Fibroblast of skin of left biceps (primary cell): ENCODE measurements around the gene DLD.
"Not testable (repeated sequence)": the region's sequence is repeated elsewhere in the genome, so short reads cannot be mapped to it uniquely, and the experiment has no call there.

Experiments
- DNase-seq, 2 experiments: peaks; one replicate each; pipeline ENCODE4 v3.0.0-alpha.2; 2013; ENCODE audit warnings: low read depth in 2 of 2

The DLD gene

GRCh38 chr7:107915541-107915940 is 24.6 kb downstream of the DLD start:
- DNase-seq = no peak

DNA sequence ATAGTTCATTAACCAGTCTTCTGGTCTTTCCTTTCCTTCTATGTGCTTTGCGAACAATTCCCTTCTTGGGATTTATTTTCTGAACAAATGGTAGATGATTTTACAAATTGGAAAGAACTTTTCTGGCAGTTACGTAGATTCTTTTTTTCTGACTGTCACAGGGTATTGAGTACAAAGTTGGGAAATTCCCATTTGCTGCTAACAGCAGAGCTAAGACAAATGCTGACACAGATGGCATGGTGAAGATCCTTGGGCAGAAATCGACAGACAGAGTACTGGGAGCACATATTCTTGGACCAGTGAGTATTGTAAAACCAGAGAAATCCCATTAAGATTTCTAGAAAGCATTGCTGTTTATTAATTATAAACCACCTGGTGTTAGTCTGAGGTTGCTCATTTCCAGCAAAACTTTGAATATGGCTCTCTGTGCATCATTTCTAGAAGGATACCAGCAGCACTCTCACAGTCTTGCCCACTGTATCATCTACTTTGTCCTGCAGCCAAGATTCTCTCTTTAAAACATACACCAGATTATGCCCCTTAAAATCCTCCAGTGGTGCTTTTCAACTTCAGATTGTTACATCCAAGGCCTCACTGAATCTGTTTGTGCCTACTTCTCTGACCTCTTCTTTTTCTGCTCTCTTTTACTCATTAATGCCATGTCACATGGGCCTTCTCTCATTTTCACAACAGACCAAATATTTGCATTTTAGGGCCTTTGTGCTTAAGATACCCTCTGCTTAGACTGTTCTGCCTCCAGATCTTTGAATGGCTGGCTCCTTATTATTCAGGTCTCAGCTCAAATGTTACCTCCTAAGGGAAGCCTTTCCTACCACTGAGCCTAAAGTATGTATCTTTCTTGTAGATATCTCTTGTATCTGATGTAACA is 27.0 kb downstream of the DLD start:
- DNase-seq = no peak

DNA sequence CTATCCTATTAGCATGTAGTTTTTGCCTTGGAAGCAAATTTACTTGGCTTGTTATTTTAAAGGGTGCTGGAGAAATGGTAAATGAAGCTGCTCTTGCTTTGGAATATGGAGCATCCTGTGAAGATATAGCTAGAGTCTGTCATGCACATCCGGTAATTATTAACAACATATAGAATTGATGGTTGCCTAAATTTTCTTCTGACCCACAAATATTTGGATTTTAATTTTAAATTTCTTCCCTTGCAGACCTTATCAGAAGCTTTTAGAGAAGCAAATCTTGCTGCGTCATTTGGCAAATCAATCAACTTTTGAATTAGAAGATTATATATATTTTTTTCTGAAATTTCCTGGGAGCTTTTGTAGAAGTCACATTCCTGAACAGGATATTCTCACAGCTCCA is 28.0 kb downstream of the DLD start:
- DNase-seq = no peak

GRCh38 chr7:107920048-107920772 is 29.2 kb downstream of the DLD start:
- DNase-seq = no peak

DNA sequence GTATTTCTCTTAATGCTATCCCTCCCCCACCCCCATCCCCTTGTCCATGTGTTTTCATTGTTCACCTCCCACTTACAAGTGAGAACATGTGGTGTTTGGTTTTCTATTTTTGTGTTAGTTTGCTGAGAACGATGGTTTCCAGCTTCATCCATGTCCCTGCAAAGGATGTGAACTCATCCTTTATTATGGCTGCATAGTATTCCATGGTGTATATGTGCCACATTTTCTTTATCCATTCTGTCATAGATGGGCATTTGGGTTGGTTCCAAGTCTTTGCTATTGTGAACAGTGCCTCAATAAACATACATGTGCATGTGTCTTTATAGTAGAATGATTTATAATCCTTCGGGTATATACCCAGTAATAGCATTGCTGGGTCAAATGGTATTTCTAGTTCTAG is 30.8 kb downstream of the DLD start:
- DNase-seq = not testable (repeated sequence)

DNA sequence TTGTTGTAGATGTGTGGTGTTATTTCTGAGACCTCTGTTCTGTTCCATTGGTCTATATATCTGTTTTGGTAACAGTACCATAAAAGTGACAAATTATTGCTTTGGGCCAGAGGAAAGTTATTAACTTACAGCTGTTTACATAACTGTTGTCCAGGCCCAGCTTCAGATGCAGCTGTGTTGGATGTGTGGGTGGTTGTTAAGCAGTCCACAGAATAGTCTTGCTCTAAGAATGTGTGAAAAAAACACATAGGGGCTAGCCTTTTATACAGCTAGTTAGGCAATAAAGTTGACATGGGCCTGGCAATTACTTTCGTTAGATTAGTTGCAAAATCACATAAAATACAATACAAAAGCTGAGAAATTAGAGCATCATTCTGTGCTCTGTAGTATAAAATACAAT is 31.9 kb downstream of the DLD start:
- DNase-seq = no peak

DNA sequence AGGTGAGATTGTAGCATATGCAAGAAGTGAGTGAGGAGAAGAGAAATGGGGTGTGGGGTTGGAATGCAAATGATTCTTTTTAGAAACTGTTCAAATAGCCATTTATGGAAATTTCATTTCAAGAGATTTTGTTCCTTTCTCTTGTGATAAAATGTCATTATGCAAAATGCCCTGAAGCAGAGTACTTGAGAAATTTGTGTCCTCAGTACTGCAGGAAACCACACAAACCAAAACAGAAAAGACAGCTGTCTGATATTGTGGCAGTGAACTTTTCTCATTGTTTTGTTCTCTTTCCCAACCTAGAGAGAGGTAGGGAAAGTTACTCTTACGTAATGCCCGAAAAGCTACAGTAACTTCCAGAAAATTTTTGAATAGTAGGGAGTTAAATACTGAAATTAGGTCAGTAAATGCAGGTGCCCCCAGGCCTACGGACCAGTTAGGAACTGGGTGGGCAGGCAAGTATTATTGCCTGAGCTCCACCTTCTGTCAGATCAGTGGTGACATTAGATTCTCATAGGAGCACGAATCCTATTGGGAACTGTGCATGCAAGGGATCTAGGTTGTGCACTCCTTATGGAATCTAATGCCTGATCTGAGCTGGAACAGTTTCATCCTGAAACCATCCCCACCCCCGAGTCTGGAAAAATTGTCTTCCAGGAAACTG is 34.0 kb downstream of the DLD start:
- DNase-seq = no peak

- DNase-seq = no peak
Measured at GRCh38 chr7:107926481-107926880, 35.5 kb downstream of the DLD start.

DNA sequence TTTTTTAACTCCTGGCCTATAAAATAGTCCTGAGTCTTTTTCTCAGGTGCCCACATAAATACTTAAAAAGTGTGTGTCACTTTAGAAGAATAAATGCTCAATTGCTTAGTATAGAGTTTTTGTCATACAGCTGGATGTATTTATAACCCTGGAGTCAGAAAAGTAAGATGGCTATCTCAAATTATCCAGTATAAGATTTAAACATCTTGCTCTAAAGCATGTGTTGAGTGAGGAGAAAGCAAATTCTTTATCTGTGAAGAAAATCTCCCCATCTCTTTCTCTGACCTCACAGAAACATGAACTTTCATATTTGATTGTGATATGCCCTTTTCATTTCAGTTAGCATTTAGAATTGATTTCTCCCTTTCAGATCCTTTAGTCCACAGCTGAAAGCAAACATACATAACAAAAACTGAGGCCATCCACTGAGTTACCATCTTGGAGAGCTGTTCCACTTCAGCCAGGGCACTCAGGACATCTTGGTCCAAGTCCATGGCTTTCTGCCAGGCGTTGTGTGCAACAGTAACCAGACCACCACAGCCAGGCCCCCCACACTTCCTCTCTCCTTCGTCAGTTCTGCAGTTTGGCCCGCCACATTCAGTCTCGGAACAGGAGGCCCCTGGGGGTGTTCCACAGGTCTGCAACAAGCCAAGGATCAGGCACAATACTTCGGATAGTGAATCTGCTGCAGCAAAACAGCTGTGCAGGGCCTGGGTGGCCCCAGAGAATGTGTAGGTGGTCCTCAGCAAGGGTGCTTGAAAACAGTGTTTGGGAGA is 40.9 kb downstream of the DLD start:
- no peak for DNase-seq

GRCh38 chr7:107932805-107933204 is 41.8 kb downstream of the DLD start:
- no peak for DNase-seq

- DNase-seq = no peak
Measured at GRCh38 chr7:107933386-107934013, 42.5 kb downstream of the DLD start.

DNA sequence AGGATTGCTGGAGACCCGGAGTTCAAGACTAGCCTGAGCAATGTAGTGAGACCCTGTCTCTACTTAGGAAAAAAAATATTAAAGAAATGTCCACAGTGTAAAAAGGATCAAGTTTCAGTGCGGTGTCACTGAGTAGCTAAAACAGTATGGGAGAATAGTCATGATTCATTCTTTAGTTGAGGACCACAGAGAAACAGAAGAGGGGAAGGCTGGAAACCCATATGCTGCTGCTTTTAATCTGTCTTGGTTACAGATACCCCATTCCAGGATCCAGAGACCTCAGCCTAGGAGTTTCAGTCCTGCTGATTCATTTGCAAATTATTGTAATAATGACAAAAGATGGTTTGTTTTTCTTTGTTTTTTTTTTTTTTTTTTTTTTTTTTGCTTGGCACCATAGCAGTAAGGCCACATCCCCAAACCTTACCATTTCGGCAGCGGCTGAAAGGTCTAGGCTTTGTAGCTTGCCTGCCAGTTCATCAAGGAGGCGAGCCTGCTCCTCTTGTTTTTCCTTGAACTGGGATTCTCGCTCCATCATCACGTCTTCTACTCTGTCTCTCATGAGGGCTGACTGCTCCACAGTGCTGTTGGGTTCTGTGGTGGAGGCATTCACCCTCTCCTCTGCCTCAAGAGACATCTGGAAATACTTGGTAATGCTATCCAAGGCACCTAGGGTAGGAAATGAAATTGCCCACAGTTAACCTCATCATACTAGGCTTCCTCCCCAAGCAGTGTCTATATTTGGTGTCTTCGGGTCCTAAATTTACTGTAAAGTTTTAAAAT is 44.2 kb downstream of the DLD start:
- DNase-seq = peak; percentile 60 to 66

DNA sequence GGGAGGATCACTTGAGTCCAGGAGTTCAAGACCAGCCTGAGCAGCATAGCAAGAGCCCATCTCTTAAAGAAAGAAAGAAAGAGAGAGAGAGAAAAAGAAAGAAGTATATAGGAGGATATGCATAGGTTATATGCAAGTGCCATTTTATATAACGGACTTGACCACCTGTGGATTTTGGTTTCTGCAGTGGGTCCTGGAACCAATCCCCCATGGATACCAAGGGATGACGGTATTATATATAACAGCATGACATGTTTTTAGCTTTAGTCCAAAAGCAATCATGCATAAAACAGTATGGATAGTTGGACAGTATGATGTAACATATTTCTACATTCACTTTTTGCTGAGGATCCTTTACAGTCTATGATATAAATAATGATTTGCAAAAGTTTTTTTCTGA is 45.3 kb downstream of the DLD start:
- no peak for DNase-seq

- DNase-seq = no peak
Measured at GRCh38 chr7:107937531-107937930, 46.5 kb downstream of the DLD start.

DNA sequence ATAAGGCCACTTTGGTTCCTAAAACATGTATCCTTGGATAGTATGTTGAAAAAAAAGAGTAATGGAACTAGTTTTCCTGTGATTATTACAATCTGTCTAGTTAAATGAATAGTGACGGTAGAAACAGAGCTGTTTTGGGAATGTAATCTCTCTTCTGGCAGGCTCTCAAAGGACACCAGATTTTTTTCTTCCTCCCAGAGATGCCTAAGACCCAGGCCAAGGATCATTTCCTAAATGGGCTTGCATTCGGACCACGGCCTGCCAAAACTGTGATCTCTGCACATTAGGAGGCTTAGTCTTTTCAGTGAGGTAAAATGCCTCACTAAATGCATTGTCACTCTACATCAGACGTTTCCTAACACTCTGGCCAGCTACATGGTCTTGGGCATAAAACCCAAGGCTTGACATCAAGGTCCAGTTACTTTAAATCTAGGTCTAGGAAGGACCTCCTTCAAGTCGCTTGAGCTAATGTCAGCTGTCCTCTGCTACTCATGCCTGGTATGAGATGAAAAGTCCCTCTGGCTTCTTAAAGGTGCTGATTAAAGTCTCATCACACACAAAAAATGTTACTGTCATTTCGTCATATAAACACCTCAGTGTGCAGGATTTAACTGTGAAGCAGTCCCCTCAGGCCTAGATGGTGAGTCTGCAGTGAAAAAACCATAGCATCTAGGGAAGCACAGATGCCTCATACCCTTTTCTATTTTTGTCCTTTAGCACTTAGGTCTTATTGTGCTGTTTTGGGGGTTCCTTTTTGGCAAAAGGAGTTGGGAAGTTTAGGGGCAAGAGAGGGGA is 47.7 kb downstream of the DLD start:
- no peak for DNase-seq

- DNase-seq = peak; percentile 60 to 61
Measured at GRCh38 chr7:107939573-107940489, 48.8 kb downstream of the DLD start.

DNA sequence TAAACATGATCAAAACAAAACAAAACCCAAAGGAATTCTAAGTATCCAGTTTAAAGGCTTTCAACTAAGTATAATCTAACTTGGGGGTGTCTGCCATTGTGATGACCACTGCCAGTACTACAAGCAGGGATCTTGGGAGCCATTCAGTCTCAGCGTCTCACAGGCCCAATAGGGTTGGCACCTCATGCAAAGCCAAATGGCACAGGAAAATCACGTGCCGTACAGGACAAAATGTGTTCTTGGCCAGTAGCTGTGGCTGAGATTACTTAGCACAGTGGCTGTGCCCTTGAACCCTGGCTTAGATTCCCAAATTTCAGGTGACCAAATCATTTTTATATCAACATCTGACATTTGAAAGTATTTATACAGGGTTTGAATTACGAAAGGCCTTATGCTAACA is 50.0 kb downstream of the DLD start:
- no peak for DNase-seq

DNA sequence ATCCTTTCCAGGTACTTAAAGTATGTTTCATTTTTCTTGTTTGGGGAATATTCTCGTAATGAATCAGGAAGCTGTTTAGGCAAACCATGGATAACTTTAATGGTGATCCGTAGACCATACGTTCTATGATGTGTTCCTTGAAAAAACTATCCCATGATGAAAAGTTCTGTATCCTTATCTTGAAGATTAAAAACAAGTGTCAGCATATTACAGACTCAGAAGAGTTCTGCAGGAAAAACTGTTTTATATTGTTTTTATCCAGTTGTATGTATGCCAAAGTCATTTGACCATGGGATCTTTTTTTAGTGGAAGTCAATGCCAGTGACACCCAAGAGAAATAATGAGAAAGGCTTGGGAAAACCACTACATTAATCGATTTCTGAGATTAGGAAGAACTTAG is 52.0 kb downstream of the DLD start:
- DNase-seq = no peak
